HUES48 (cell line): ENCODE results near the gene SLCO2A1.

ENCODE experiments used
- H3K27ac ChIP-seq: one replicate; pipeline ENCODE4 v1.7.0; 2013; ENCODE audit warnings: low read depth, low read length, inconsistent platforms
- H3K27me3 ChIP-seq: 2 replicates; pipeline ENCODE4 v1.6.1; 2013; ENCODE audit warnings: mild to moderate bottlenecking, low read length; ENCODE audit not compliant: control insufficient read depth, insufficient read depth
- H3K36me3 ChIP-seq: 2 replicates; pipeline ENCODE4 v1.6.1; 2013; ENCODE audit warnings: low read length; ENCODE audit not compliant: control insufficient read depth, insufficient read depth
- H3K4me1 ChIP-seq: 2 replicates; pipeline ENCODE4 v1.6.1; 2013; ENCODE audit warnings: mild to moderate bottlenecking, low read length; ENCODE audit not compliant: control insufficient read depth, insufficient read depth
- H3K4me3 ChIP-seq: 2 replicates; pipeline ENCODE4 v1.5.1; 2013; ENCODE audit warnings: mild to moderate bottlenecking, low read depth, low read length
- H3K9ac ChIP-seq: 2 replicates; pipeline ENCODE4 v1.6.1; 2013; ENCODE audit warnings: mild to moderate bottlenecking, low read depth, low read length, moderate library complexity
- H3K9me3 ChIP-seq: 2 replicates; pipeline ENCODE4 v1.6.1; 2013; ENCODE audit warnings: low read length; ENCODE audit not compliant: control insufficient read depth, insufficient read depth

SLCO2A1 gene

GRCh38 chr3:134048278-134048996, 18.7 kb upstream of the SLCO2A1 start:
- H3K4me3 ChIP-seq, result no peak overlapping the region
- H3K9me3 ChIP-seq, result peaks cover 19% of the 10 kb centered on the region
- no peak overlapping the region for H3K27ac ChIP-seq
- no peaks in the 10 kb centered on the region for H3K4me1 ChIP-seq
- H3K27me3 ChIP-seq, result no peaks in the 10 kb centered on the region
- H3K36me3 ChIP-seq, result no peaks in the 10 kb centered on the region
- H3K9ac ChIP-seq, result no peak overlapping the region

- no peak overlapping the region for H3K9ac ChIP-seq
- H3K9me3 ChIP-seq, result peaks cover 41% of the 10 kb centered on the region
Observed at GRCh38 chr3:134044459-134044858, 14.7 kb upstream of the SLCO2A1 start.

GRCh38 chr3:134040066-134040465, 10.3 kb upstream of the SLCO2A1 start:
- H3K9ac ChIP-seq, result no peak overlapping the region
- no peaks in the 10 kb centered on the region for H3K4me1 ChIP-seq

More at GRCh38 chr3:134044459-134044858, 14.7 kb upstream of the SLCO2A1 start:
- no peak overlapping the region for H3K27ac ChIP-seq
- no peak overlapping the region for H3K4me3 ChIP-seq
- no peaks in the 10 kb centered on the region for H3K27me3 ChIP-seq
- no peaks in the 10 kb centered on the region for H3K36me3 ChIP-seq
- H3K4me1 ChIP-seq, result no peaks in the 10 kb centered on the region

GRCh38 chr3:134039161-134039862, 9.6 kb upstream of the SLCO2A1 start:
- Histone ChIP-seq H3K36me3 (no peaks in the 10 kb centered on the region), H3K4me3 (no peak overlapping the region), H3K4me1 (no peaks in the 10 kb centered on the region), H3K9ac (no peak overlapping the region), H3K27ac (no peak overlapping the region), H3K27me3 (no peaks in the 10 kb centered on the region), H3K9me3 (peaks cover 31% of the 10 kb centered on the region)

More at GRCh38 chr3:134040066-134040465, 10.3 kb upstream of the SLCO2A1 start:
- peaks cover 38% of the 10 kb centered on the region for H3K9me3 ChIP-seq
- no peaks in the 10 kb centered on the region for H3K27me3 ChIP-seq
- H3K27ac ChIP-seq, result no peak overlapping the region
- no peak overlapping the region for H3K4me3 ChIP-seq
- no peaks in the 10 kb centered on the region for H3K36me3 ChIP-seq

- H3K27me3 ChIP-seq, result no peaks in the 10 kb centered on the region
- peaks cover 25% of the 10 kb centered on the region for H3K9me3 ChIP-seq
- no peak overlapping the region for H3K27ac ChIP-seq
- no peaks in the 10 kb centered on the region for H3K4me1 ChIP-seq
- no peak overlapping the region for H3K4me3 ChIP-seq
- no peak overlapping the region for H3K9ac ChIP-seq
- no peaks in the 10 kb centered on the region for H3K36me3 ChIP-seq
Observed at GRCh38 chr3:134038716-134039115, 9.0 kb upstream of the SLCO2A1 start.

- no peak overlapping the region for H3K9ac ChIP-seq
- peaks cover 19% of the 10 kb centered on the region for H3K9me3 ChIP-seq
- H3K4me1 ChIP-seq, result no peaks in the 10 kb centered on the region
- H3K36me3 ChIP-seq, result no peaks in the 10 kb centered on the region
- H3K27me3 ChIP-seq, result no peaks in the 10 kb centered on the region
- H3K4me3 ChIP-seq, result no peak overlapping the region
- H3K27ac ChIP-seq, result no peak overlapping the region
Observed at GRCh38 chr3:134038071-134038491, 8.4 kb upstream of the SLCO2A1 start.

GRCh38 chr3:134037168-134037567, 7.4 kb upstream of the SLCO2A1 start:
- Histone ChIP-seq H3K27me3 (no peaks in the 10 kb centered on the region), H3K4me1 (no peaks in the 10 kb centered on the region)

GRCh38 chr3:134036291-134036690, 6.6 kb upstream of the SLCO2A1 start:
- peaks cover 4% of the 10 kb centered on the region for H3K27me3 ChIP-seq
- no peaks in the 10 kb centered on the region for H3K36me3 ChIP-seq
- H3K9me3 ChIP-seq, result peaks cover under 1% of the 10 kb centered on the region; the same call in 1 of the 2 replicates
- no peaks in the 10 kb centered on the region for H3K4me1 ChIP-seq
- H3K4me3 ChIP-seq, result no peak overlapping the region
- no peak overlapping the region for H3K27ac ChIP-seq
- no peak overlapping the region for H3K9ac ChIP-seq

More at GRCh38 chr3:134037168-134037567, 7.4 kb upstream of the SLCO2A1 start:
- peaks cover 10% of the 10 kb centered on the region for H3K9me3 ChIP-seq
- no peak overlapping the region for H3K4me3 ChIP-seq
- no peaks in the 10 kb centered on the region for H3K36me3 ChIP-seq
- no peak overlapping the region for H3K27ac ChIP-seq
- H3K9ac ChIP-seq, result no peak overlapping the region

GRCh38 chr3:134035836-134036235, 6.1 kb upstream of the SLCO2A1 start:
- Histone ChIP-seq H3K27ac (no peak overlapping the region), H3K4me1 (peaks cover under 1% of the 10 kb centered on the region; the same call in 1 of the 2 replicates), H3K9ac (no peak overlapping the region), H3K27me3 (peaks cover 9% of the 10 kb centered on the region), H3K9me3 (no peaks in the 10 kb centered on the region), H3K36me3 (no peaks in the 10 kb centered on the region), H3K4me3 (no peak overlapping the region)

GRCh38 chr3:134034005-134034785, 4.5 kb upstream of the SLCO2A1 start:
- Histone ChIP-seq H3K27ac (no peak overlapping the region), H3K9ac (no peak overlapping the region), H3K4me3 (no peak overlapping the region), H3K36me3 (no peaks in the 10 kb centered on the region), H3K9me3 (no peaks in the 10 kb centered on the region), H3K27me3 (peaks cover 22% of the 10 kb centered on the region), H3K4me1 (peaks cover 5% of the 10 kb centered on the region)
